GM19099 (cell line): ENCODE results near the gene HOXA4.

Experiments used
- POLR2A ChIP-seq: IDR thresholded peaks from 3 replicates; pipeline ENCODE4 v1.6.1; 2011; ENCODE audit warnings: low read depth; ENCODE audit not compliant: insufficient read length; ENCODE audit errors: extremely low read depth

HOXA4 gene

DNA sequence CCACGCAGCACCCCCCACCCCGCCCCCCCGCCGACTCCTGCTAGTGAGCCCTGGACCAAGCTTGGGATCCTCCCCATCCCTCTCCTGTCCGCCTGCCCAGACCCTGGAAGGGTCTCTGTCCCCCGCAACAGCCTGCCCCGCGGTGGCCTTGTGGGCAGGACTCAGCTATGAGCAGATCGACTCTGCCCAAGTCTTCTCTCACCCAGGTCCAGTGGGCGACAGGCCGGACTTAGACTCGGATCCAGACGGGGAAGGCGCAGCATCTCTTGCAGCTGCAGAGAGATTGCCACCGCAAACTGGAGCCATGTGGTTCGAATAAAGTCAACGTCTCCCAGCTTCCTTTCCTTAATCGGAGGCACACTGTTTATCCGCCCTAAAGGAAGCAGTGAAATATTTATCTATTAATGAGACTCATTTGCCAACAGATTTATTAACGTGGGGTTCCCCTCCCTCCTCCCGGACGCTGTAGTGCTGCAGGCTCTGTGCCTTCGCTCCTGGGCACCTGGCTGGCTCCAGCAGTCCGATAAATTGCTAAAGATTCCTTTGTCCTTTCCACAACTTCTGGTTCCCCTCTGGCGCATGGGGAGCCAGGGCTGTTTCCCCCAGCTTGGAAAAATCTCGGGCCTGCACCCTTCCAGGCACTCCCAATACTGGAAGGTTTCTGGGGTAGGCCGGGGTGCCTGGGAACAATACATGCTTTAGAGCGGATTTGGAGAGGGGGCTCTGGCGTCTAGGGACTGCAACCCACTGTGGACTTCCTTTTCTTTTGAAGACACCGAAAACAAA lies 26.6 kb upstream of the HOXA4 start:
- no peak for TF ChIP-seq POLR2A

- no peak for TF ChIP-seq POLR2A
Measured at GRCh38 chr7:27156508-27156898, 25.9 kb upstream of the HOXA4 start, which contains the start of gene HOXA7. TSS of gene HOXA7 (minus strand) at chr7:27156675. CDS start at chr7:27156545, 130 bp downstream.

DNA sequence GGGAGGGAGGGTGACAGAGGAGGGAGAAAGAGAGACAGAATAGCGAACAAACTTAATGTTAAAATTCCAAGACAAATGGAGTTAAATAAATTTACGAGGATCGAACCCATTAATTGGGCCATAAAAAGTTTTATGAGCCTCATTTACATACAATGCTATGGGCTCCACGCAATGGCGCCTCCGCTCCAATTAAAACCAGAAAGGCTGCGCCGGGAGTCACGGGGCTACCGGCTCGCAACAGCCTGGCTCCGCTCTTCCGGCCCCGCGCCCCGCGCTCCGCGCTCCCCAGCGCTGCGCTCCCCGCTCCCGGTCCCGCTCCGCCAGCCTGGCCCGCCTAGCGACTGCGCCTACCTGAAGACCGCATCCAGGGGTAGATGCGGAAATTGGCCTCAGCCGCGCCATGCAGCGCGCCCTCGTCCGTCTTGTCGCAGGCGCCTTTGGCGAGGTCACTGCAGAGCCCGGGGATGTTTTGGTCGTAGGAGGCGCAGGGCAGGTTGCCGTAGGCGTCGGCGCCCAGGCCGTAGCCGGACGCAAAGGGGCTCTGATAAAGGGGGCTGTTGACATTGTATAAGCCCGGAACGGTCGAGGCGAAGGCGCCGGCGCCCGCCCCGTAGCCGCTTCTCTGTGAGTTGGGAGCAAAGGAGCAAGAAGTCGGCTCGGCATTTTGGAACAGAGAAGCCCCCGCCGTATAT lies 25.4 kb upstream of the HOXA4 start:
- TF ChIP-seq POLR2A: no peak

- no peak for TF ChIP-seq POLR2A
Measured at GRCh38 chr7:27154901-27155815, 24.6 kb upstream of the HOXA4 start.

DNA sequence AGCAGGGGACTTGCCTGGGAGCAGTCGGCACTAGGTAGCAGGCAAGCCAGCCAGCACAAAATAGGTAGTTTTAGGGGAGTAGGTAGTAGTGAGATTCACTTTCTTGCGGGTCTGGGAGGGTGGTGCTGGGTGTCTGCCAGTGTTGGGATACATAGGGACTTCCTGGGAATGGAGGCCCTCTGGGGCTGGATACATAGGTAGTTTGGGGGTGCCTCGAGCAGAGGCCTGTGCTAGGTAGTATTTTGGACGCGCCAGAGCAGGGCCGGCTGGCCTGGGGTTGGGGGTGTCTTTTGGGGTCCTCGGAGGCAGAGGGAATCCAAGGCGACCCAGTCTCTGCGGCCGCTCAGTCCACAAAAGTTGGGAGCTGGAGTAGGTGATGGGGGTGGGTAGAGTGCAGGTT lies 23.8 kb upstream of the HOXA4 start:
- TF ChIP-seq POLR2A: no peak

DNA sequence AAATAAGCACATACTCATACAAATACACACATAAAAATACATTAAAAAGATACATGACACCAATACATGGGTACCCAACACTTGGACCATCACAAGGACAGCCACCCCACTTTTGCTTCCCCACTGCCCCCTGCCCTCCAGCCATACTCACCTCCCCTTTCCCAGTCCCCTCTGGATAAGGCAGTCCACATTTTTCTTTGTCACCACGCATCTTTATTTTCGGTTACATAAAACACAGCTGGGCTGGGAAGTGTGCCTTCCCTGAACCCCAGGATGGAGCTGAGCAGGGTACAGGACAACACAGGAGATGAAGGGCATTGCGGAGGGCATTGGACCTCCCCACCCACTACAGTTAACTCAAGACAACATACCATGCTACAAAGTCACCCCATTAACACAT lies 23.0 kb upstream of the HOXA4 start:
- TF ChIP-seq POLR2A: no peak

- TF ChIP-seq POLR2A: no peak
Measured at GRCh38 chr7:27152816-27153442, 22.4 kb upstream of the HOXA4 start.

DNA sequence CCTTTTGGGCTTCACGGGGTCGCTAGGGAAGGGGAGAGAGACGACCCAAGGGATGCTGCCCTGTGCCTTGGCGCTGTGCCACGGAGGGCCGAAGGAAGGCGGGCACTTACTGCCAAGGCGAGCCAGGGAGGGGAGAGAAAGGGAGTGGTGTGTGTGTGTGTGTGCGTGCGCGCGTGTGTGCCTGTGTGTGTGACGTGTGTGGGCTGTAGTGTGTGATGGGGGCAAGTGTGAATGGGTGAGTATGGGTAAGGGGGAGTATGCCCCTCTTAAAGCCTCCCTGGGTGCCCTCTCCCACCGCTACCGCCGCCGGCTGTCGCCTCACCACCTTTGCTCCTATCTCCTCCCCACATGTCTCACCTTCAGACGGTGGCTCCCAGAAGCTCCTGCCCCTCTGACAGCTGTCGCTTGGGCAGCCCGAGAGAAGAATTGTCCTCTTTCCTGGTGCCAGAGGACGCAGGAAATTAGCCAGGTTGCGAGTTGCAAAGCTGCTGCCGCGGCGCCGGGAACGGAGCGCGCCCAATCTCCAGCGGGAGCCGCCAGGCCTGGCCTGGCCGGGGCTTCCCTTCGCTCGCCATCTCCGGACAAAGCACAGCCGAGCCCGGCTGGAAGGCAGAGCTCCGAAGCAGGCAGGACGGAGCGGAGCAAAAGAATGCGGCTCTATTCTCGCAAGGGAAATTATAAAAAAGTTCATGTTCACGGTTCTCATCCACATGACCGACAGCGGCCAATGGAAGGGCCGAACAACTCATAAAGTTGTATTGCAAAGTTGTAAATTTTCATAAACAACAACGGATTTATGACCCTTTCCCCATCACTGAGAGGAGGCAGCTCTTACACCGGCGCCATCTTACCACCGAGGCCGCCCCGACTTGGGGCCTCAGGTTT lies 21.6 kb upstream of the HOXA4 start, which contains the start of gene HOXA3:
Gene HOXA3, minus strand, starts transcription at position 653 of the 885 bp plus-strand sequence. CDS start 41,943 bp downstream, outside the sequence.
- no peak for TF ChIP-seq POLR2A

DNA sequence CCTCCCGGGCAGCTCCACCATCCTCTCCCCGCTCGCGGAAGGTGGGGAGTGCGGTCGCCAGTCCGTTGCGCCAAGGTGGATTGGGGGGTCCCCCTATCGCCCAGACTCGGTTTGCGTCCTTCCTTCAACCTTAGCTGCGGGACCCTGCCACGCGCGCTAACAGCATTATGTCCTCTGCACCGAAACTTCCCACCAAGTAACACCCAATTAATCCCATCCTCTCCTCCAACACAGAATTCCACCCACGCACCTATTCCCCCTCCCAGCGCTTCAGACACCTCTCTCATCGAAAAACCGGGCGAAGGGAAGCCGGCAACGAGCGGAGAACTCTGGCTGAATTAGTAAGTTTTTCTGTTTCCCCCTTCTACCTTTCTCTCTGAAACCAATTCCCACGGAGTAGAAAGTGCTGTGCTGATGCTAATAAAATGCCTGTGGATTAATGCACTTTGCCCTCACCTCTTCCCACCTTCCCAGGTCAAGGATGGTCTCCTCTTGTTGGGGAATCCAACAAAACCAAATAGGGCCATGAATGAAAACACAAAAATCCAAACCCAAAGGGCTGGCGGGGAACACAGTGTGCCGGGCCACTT lies 20.9 kb upstream of the HOXA4 start:
- TF ChIP-seq POLR2A: no peak

DNA sequence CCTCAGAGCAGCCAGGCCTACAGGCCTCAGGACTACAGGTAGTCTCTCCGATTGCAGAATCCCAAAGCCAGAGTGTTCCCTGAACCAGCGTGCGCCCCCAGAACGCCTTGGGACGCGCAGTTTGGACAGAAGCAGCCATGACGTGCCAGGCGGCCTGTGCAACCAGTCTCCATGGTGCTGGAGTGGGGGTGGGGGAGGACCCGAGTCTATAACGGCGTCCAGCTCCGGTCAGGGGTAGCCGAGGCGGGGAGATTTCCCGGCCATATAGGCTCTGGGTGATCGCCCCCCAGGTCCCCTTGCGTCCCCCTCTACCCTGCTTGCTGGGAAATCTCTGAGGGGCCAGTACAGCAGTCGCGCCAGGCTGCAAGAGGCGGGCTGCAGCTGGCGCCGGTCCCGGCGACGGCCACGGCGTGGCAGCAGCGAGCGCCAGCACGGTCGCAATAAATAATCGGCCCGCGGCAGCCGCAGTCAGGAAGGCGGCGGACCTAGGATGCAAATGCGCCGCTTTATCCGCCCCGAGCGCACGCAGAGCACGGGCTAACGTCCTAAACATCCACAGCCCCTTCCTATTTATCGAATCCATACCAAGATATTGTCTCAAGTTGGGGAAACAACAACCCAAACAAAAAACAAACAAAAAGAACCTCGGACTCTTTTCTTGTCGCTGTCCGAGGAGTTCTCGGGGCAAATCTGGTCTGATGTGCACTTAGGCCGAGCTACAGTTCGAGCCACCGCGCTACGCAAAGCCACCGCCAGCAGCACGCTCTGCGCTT lies 20.2 kb upstream of the HOXA4 start:
- no peak for TF ChIP-seq POLR2A

DNA sequence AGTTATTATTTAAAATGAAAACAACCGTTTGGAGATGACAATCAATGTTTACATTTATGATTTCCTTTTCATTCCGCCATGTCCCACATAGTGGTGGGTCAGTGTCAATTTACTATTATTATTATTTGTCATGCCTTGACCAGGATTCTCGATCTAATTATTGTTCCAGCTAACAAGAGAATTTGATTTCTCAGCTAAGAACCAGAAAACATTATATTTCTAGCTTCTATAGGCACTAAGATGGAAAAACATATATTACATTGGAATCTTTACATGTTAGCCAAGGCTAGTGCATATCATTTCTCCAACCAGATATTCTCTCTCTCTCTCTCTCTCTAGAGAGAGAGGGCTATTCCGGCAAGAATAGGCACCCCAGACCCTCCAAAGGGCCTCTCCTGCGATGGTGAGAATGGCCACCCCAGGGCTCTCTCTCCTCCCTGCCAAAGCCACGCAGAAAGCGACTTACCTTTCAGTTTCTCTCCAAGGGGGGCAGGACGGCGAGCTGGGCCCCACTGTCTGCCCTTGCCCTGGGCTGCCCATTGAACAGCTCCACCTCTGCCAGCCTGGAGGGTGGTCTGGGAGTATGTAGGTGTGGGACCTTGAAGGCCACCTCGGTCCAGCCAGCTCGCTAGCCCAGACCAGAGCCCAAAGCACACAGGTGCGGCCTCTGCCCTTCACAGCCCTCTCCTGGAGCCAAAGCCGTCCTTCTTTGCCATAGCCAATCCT lies 19.4 kb upstream of the HOXA4 start:
- TF ChIP-seq POLR2A: no peak
